ENCODE measurements around the gene KLF11.
"Not testable (repeated sequence)": the region's sequence is repeated elsewhere in the genome, so short reads cannot be mapped to it uniquely, and the experiment has no call there.

KLF11 gene

GRCh38 chr2:10009811-10010781, 33.3 kb upstream of the KLF11 start:
- no peak for DNase-seq

GRCh38 chr2:10010861-10011605, 32.3 kb upstream of the KLF11 start:
- DNase-seq: not testable (repeated sequence)

GRCh38 chr2:10011606-10012325, 31.6 kb upstream of the KLF11 start:
- not testable (repeated sequence) for DNase-seq

GRCh38 chr2:10012366-10012962, 30.9 kb upstream of the KLF11 start:
- DNase-seq: not testable (repeated sequence)

GRCh38 chr2:10012963-10013461, 30.3 kb upstream of the KLF11 start:
- DNase-seq: no peak

- DNase-seq: not testable (repeated sequence)
Measured at GRCh38 chr2:10013651-10014417, 29.5 kb upstream of the KLF11 start.

GRCh38 chr2:10014418-10015190, 28.7 kb upstream of the KLF11 start:
- no peak for DNase-seq

GRCh38 chr2:10015376-10015989, 27.9 kb upstream of the KLF11 start:
- DNase-seq: not testable (repeated sequence)

- DNase-seq: no peak
Measured at GRCh38 chr2:10016001-10016801, 27.1 kb upstream of the KLF11 start.

- no peak for DNase-seq
Measured at GRCh38 chr2:10016802-10017258, 26.5 kb upstream of the KLF11 start.

GRCh38 chr2:10017313-10017941, 25.9 kb upstream of the KLF11 start:
- no peak for DNase-seq

- DNase-seq: no peak
Measured at GRCh38 chr2:10019174-10019573, 24.2 kb upstream of the KLF11 start.

GRCh38 chr2:10019602-10020400, 23.5 kb upstream of the KLF11 start:
- DNase-seq: no peak

- no peak for DNase-seq
Measured at GRCh38 chr2:10022041-10022421, 21.3 kb upstream of the KLF11 start.

- no peak for DNase-seq
Measured at GRCh38 chr2:10022445-10022844, 20.9 kb upstream of the KLF11 start.

GRCh38 chr2:10022966-10023662, 20.2 kb upstream of the KLF11 start:
- DNase-seq: no peak

GRCh38 chr2:10026940-10027569, 16.3 kb upstream of the KLF11 start:
- no peak for DNase-seq

Data from activated naive CD4-positive, alpha-beta T cell treated with Interleukin-2 at 50 U/mL for 16 hours (primary cell).